ENCODE results near the gene MAP1LC3B.

Gene MAP1LC3B

DNA sequence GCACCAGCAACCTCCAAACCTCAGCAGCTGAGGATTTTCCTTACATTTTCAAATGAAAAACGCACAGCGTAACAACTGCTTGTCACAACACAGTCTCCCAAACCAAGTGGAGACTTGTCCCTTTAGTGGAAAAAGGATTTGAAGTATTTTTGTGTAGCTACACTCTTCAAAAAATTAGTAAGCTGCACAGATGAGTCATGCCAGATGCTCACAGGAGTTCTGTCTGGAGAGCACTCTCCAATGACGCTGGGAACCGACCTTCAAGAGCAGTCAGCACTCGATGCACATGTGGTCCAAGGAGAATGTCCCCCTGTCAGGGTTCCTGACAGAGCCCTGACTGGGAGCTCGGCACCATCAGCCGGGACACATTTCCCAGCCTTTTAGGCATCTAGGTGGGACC lies 39.8 kb downstream of the MAP1LC3B start:
- no peaks in the 10 kb centered on the region for H3K9me3 ChIP-seq (ENCODE audit: insufficient read depth, low read length)
- H3K9ac ChIP-seq (ENCODE audit: low read length), result no peak overlapping the region
- no peak overlapping the region for H2AFZ ChIP-seq (ENCODE audit: low read depth, low read length, severe bottlenecking)
- no peaks in the 10 kb centered on the region for H3F3A ChIP-seq (ENCODE audit: insufficient read depth)
- H3K79me2 ChIP-seq (ENCODE audit: insufficient read depth, low read length), result no peaks in the 10 kb centered on the region
- no peaks in the 10 kb centered on the region for H3K9me2 ChIP-seq (replicated peaks; ENCODE audit: insufficient read depth, low read length)
- H4K20me1 ChIP-seq (ENCODE audit: low read depth, low read length), result no peaks in the 10 kb centered on the region
- H3K4me2 ChIP-seq (ENCODE audit: low read depth, low read length, poor library complexity, severe bottlenecking), result no peak overlapping the region
- TF ChIP-seq CTCF (IDR thresholded peaks at IDR 0.05; ENCODE audit: insufficient read depth, low read length, poor library complexity, severe bottlenecking) (no peak), EZH2phosphoT487 (conservative IDR thresholded peaks at IDR 0.05; ENCODE audit: low read length) (no peak)
- H3K4me3 ChIP-seq (ENCODE audit: insufficient read depth, low read length, poor library complexity, severe bottlenecking), result no peak overlapping the region
- H3K36me3 ChIP-seq (ENCODE audit: low read length), result no peaks in the 10 kb centered on the region
- H3K27ac ChIP-seq (ENCODE audit: low read depth, low read length), result no peak overlapping the region
- no peaks in the 10 kb centered on the region for H3K27me3 ChIP-seq (ENCODE audit: low read length)

DNA sequence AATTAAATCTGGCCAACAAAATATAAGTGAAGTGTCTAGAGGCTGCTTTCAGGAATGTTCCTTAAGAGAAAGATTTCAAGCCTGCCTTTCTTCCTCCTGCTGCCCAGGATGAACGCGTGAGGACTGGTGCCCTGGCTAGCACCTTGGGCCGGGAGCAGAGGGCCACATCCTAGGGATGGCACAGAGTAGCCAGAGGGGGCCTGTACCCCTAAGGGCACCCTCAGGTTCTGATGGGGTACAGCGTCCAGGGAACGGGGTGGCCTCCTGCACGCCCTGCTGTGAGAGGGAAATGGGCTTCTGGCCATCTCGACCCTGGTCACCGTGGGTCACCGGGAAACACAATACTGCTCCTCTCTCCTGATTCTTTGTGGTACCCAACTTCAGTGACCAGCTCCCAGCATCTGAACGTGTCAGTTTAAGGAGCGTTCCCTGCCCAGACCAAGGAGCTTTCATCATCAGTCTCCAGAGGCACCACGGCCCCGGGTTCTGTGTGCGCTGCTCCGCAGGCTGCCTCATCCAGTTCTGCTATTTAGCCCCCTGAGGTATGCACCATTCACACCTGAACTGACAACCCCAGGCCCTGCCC lies 40.3 kb downstream of the MAP1LC3B start:
- Histone ChIP-seq H3K27ac (ENCODE audit: low read depth, low read length) (no peak overlapping the region), H3F3A (ENCODE audit: insufficient read depth) (no peaks in the 10 kb centered on the region), H3K4me2 (ENCODE audit: low read depth, low read length, poor library complexity, severe bottlenecking) (no peak overlapping the region), H3K9ac (ENCODE audit: low read length) (no peak overlapping the region), H2AFZ (ENCODE audit: low read depth, low read length, severe bottlenecking) (no peak overlapping the region), H3K9me2 (replicated peaks; ENCODE audit: insufficient read depth, low read length) (no peaks in the 10 kb centered on the region), H3K9me3 (ENCODE audit: insufficient read depth, low read length) (no peaks in the 10 kb centered on the region), H3K79me2 (ENCODE audit: insufficient read depth, low read length) (no peaks in the 10 kb centered on the region), H4K20me1 (ENCODE audit: low read depth, low read length) (no peaks in the 10 kb centered on the region), H3K27me3 (ENCODE audit: low read length) (no peaks in the 10 kb centered on the region), H3K4me3 (ENCODE audit: insufficient read depth, low read length, poor library complexity, severe bottlenecking) (no peak overlapping the region), H3K36me3 (ENCODE audit: low read length) (no peaks in the 10 kb centered on the region)
- no peak for TF ChIP-seq EZH2phosphoT487 (conservative IDR thresholded peaks at IDR 0.05; ENCODE audit: low read length)

- no peaks in the 10 kb centered on the region for H3K9me3 ChIP-seq (ENCODE audit: insufficient read depth, low read length)
- H3K9ac ChIP-seq (ENCODE audit: low read length), result no peak overlapping the region
- TF ChIP-seq CTCF (IDR thresholded peaks at IDR 0.05; ENCODE audit: insufficient read depth, low read length, poor library complexity, severe bottlenecking) (no peak), EZH2phosphoT487 (conservative IDR thresholded peaks at IDR 0.05; ENCODE audit: low read length) (no peak)
- H3K4me2 ChIP-seq (ENCODE audit: low read depth, low read length, poor library complexity, severe bottlenecking), result no peak overlapping the region
- no peak overlapping the region for H3K27ac ChIP-seq (ENCODE audit: low read depth, low read length)
- H3F3A ChIP-seq (ENCODE audit: insufficient read depth), result no peaks in the 10 kb centered on the region
- no peaks in the 10 kb centered on the region for H3K27me3 ChIP-seq (ENCODE audit: low read length)
- H3K4me3 ChIP-seq (ENCODE audit: insufficient read depth, low read length, poor library complexity, severe bottlenecking), result no peak overlapping the region
- no peak overlapping the region for H2AFZ ChIP-seq (ENCODE audit: low read depth, low read length, severe bottlenecking)
- no peaks in the 10 kb centered on the region for H3K79me2 ChIP-seq (ENCODE audit: insufficient read depth, low read length)
- H3K9me2 ChIP-seq (replicated peaks; ENCODE audit: insufficient read depth, low read length), result no peaks in the 10 kb centered on the region
- H3K36me3 ChIP-seq (ENCODE audit: low read length), result no peaks in the 10 kb centered on the region
- no peaks in the 10 kb centered on the region for H4K20me1 ChIP-seq (ENCODE audit: low read depth, low read length)
Observed at GRCh38 chr16:87434146-87434667, 42.1 kb downstream of the MAP1LC3B start.

DNA sequence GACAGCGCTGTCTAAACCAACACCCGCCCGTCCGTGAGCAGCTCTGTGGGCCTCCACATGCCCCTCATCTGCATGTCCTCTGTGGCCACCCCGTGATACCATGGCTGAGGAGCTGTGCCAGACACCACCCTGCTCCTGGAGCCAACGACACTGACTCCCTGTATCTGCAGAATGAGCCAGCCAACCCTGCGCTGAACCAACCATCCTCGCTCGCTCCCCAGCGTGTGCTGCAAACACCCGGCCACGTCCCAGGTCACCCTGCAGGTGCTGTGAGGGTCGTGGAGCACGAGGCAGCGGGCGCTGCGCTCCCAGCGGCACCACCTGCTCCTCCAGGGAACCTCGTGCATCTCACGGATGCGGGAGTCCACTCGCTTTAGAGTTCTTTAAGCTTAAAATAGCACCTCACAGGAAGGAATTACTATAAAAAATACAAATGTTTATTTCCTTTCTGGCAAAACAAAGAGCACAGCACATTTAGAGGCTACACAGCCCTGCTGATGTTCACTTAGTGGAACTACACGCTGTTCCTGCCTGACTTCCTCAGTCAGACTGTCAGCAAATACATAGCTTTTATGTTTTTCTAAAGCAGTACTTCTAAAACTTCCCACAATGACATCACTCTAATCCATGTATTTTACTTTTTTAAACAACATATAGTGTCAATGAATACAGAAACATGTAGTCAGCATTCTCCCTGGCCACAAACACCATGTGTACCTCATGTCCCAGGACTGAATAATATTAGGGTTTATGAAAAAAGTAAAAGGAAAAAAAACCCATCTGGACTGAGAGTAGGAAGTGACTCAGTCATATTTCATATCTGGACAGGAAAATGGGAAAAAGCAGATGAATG lies 43.5 kb downstream of the MAP1LC3B start:
- H3K36me3 ChIP-seq (ENCODE audit: low read length), result no peaks in the 10 kb centered on the region
- H3K27me3 ChIP-seq (ENCODE audit: low read length), result no peaks in the 10 kb centered on the region
- no peak overlapping the region for H2AFZ ChIP-seq (ENCODE audit: low read depth, low read length, severe bottlenecking)
- no peaks in the 10 kb centered on the region for H3K9me2 ChIP-seq (replicated peaks; ENCODE audit: insufficient read depth, low read length)
- H4K20me1 ChIP-seq (ENCODE audit: low read depth, low read length), result no peaks in the 10 kb centered on the region
- H3K79me2 ChIP-seq (ENCODE audit: insufficient read depth, low read length), result no peaks in the 10 kb centered on the region
- no peaks in the 10 kb centered on the region for H3F3A ChIP-seq (ENCODE audit: insufficient read depth)
- no peak overlapping the region for H3K4me2 ChIP-seq (ENCODE audit: low read depth, low read length, poor library complexity, severe bottlenecking)
- H3K4me3 ChIP-seq (ENCODE audit: insufficient read depth, low read length, poor library complexity, severe bottlenecking), result no peak overlapping the region
- no peak for TF ChIP-seq CTCF (IDR thresholded peaks at IDR 0.05; ENCODE audit: insufficient read depth, low read length, poor library complexity, severe bottlenecking)
- no peak for TF ChIP-seq EZH2phosphoT487 (conservative IDR thresholded peaks at IDR 0.05; ENCODE audit: low read length)
- no peak overlapping the region for H3K27ac ChIP-seq (ENCODE audit: low read depth, low read length)
- H3K9ac ChIP-seq (ENCODE audit: low read length), result no peak overlapping the region
- no peaks in the 10 kb centered on the region for H3K9me3 ChIP-seq (ENCODE audit: insufficient read depth, low read length)
